ENCODE measurements around the gene C21orf91.

DNA sequence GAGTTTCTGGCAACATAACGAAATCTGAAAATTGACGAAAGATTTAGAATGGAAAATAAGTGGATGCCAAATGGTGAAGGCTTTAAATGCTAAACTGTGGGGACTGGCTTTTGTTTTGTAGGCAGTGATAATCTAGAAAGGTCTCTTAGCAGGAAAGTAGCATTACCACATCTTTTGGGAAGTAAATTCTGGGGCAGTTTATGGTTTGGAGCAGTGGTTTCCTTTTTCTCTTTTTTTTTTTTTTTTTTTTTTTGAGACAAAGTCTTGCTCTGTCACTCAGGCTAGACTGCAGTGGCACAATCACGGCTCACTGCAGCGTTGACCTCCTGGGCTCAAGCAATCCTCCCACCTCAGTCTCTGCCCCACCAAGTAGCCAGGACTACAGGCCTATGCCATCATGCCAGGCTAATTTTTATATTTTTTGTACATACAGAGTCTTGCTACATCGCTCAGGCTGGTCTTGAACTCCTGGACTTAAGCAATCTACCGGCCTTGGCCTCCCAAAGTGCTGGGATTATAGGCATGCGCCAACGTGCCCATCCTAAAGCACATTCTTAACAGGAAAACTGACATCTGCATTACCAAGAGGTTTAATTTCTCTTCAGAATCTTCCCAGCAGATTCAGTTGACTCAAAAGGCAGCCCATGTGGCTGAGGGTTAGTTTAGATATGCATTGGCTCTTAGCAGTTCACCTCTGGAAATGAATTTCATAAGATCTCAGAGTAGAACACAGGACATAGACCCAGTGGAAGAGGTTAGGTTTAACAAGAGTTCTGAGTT, 32.9 kb downstream of the C21orf91 start:
- TF ChIP-seq, protein P1, sequence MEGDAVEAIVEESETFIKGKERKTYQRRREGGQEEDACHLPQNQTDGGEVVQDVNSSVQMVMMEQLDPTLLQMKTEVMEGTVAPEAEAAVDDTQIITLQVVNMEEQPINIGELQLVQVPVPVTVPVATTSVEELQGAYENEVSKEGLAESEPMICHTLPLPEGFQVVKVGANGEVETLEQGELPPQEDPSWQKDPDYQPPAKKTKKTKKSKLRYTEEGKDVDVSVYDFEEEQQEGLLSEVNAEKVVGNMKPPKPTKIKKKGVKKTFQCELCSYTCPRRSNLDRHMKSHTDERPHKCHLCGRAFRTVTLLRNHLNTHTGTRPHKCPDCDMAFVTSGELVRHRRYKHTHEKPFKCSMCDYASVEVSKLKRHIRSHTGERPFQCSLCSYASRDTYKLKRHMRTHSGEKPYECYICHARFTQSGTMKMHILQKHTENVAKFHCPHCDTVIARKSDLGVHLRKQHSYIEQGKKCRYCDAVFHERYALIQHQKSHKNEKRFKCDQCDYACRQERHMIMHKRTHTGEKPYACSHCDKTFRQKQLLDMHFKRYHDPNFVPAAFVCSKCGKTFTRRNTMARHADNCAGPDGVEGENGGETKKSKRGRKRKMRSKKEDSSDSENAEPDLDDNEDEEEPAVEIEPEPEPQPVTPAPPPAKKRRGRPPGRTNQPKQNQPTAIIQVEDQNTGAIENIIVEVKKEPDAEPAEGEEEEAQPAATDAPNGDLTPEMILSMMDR (IDR thresholded peaks at IDR 0.05; ENCODE audit: low read depth, low read length): no peak
- TF ChIP-seq MAX (IDR thresholded peaks at IDR 0.05; ENCODE audit: low read depth, low read length) (no peak), POLR2A (IDR thresholded peaks at IDR 0.05; ENCODE audit: extremely low read depth, insufficient read length) (no peak)
